ENCODE results near the gene SCML1.
A peak's percentile ranks its signal among the peaks of the same experiment; 100 is the strongest.

SCML1 gene

DNA sequence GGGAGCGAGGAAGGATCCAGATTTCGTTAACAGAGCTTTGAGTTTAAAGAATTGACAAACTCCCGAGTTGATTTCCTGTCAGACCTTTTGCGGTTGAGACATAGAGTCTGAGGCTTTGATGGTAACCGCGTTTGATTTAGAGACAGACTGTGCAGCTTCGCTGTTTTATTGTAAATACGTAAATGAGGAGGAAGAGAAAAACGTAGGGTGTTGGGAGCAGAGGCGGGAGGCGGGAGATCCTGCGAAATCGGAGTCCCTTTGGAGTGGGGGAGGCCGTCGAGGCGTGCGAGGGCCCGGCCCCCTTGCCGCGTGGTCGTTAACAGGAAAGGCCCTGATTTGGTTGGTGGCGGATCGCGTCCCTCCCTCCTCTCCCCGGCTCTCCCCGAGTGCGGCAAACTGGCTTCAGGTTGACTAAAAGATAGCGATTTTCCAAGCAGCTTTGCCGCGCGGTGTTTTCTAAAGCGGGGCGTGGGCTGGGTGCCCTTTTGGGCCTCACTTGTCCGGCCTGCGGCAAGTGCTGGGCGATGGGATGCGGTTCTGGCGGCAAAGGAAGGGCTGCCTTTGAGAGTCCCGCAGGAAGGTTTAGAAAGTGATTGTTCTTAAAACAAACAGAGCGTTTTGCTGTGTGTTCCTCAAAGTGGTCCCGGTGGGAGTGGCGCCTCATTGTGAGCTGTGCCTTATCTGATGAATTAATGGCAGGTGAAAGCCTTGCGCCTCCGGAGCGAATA, 857 bp downstream of the SCML1 start:
- peak overlapping the region; percentile 72 for H3K4me3 ChIP-seq (ENCODE audit: low read length)
- no peak for DNase-seq (ENCODE audit: low read depth)
- TF ChIP-seq, protein P1, sequence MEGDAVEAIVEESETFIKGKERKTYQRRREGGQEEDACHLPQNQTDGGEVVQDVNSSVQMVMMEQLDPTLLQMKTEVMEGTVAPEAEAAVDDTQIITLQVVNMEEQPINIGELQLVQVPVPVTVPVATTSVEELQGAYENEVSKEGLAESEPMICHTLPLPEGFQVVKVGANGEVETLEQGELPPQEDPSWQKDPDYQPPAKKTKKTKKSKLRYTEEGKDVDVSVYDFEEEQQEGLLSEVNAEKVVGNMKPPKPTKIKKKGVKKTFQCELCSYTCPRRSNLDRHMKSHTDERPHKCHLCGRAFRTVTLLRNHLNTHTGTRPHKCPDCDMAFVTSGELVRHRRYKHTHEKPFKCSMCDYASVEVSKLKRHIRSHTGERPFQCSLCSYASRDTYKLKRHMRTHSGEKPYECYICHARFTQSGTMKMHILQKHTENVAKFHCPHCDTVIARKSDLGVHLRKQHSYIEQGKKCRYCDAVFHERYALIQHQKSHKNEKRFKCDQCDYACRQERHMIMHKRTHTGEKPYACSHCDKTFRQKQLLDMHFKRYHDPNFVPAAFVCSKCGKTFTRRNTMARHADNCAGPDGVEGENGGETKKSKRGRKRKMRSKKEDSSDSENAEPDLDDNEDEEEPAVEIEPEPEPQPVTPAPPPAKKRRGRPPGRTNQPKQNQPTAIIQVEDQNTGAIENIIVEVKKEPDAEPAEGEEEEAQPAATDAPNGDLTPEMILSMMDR (conservative IDR thresholded peaks at IDR 0.05; ENCODE audit: low read depth, low read length), result no peak

DNA sequence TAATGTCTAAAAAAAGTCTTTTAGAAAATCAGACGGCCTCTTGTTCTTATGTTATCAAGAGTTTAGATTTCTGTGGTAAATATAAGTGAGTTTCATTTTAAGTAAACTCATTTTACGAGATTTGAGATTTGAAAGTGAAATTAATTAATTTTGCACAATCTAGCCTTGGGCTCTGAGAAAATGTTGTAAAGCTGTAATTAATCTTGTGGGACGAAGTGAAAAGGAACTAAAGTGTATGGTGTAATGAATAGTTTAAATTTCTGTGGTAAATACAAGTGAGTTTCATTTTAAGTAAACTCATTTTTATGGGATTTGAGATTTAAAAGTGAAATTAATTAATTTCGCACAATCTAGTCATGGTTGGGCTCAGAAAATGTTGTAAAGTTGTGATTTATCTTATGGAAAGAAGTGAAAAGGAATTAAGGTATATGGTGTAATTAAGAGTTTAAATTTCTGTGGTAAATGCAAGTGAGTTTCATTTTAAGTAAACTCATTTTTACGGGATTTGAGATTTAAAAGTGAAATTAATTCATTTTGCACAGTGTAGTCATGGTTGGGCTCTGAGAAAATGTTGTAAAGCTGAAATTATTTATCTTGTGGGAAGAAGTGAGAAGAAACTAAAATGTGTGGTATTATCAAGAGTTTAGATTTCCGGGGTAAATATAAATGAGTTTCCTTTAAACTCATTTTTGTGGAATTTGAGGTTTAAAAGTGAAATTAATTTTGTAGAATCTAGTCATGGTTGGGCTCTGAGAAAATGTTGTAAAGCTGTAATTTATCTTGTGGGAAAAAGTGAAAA, 1.6 kb downstream of the SCML1 start:
- H3K4me3 ChIP-seq (ENCODE audit: low read length), result peak overlapping the region; percentile 72

DNA sequence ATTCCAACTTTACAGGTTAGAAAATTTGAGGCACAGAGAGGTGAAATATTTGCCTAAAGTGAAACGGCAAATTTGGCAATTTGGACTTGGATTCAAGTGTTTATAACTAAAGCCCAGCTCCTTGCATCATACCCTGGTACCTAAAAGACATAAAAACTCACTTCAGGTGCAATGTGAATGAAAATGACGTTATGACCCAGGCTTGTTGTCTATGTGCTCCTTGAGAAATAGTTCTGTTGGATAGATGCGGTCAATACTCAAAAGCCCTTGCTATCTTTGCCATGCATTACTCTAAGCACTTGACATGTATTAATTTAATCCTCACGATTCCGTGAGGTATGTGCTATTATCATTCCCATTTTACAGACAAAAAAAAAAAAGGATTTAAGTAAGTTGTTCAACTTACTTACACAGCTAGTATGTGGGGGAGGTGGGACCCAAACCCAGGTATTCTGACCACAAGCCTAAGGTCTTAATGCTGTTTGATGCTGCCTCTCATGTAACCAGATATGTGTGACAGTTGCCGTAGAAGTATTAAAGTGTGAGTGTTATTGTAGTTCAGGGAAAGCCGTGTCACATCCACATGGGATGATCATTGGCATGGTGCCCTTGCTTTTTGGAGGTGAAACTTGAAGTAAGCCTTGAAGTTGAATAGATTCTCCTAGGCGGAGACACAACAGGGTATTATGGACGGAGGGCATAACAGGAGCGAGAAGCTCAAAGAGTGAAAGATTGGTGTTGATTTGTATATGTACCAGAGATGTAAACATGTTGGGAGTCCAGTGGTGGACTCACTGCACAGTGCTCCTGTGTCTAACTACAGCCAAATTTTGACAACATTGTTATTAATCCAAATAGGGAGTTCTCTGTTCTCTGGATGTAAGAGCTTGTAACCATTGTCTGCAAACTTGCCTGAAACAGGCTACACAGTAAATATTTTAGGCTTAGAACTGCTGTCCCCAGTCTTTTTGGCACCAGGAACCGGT, 3.1 kb downstream of the SCML1 start:
- DNase-seq (ENCODE audit: low read depth), result no peak
- H3K4me3 ChIP-seq (ENCODE audit: low read length), result no peak overlapping the region
- TF ChIP-seq, protein P1 (conservative IDR thresholded peaks at IDR 0.05; ENCODE audit: low read depth, low read length), result no peak

More for the DNA sequence above, 1.6 kb downstream of the SCML1 start:
- no peak for DNase-seq (ENCODE audit: low read depth)
- TF ChIP-seq, protein P1 (conservative IDR thresholded peaks at IDR 0.05; ENCODE audit: low read depth, low read length), result no peak

DNA sequence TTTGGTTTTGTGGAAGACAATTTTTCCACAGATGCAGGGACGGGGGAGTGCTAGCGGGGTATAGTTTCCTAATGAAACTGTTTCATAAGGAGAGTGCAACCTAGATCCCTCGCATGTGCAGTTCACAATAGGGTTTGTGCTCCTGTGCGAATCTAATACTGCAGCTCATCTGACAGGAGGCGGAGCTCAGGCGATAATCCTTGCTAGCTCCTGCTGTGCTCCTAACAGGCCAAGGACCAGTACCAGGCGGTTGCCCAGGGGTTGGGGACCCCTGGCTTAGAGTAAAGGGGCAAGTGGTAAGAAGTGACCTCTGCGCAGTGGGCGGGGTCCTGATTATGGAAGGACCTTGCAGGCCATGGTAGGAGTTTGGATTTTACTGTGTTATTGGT, 3.8 kb downstream of the SCML1 start:
- H3K4me3 ChIP-seq (ENCODE audit: low read length), result no peak overlapping the region
- DNase-seq (ENCODE audit: low read depth), result no peak
- TF ChIP-seq, protein P1 (conservative IDR thresholded peaks at IDR 0.05; ENCODE audit: low read depth, low read length), result no peak

DNA sequence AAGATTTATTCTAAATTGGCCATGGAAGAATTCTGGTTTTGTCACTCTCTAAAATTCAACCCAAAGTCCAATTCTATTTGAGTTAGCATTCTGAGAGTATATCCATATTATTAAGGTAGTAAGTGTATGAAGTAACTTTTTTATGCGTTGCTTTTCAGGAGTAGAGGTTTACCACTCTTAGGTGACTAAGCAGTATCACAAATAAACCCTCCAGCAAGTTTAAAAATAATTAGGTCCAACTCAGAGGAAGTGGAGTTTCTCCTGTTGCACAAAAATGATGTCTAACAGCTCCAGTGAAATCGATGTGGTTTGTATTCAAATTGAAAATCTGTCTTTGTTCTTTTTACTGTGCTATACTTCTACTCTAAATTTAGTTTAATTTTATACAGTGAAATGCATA, 6.6 kb downstream of the SCML1 start:
- DNase-seq (ENCODE audit: low read depth), result no peak
- TF ChIP-seq, protein P1 (conservative IDR thresholded peaks at IDR 0.05; ENCODE audit: low read depth, low read length), result no peak
- H3K4me3 ChIP-seq (ENCODE audit: low read length), result no peak overlapping the region

DNA sequence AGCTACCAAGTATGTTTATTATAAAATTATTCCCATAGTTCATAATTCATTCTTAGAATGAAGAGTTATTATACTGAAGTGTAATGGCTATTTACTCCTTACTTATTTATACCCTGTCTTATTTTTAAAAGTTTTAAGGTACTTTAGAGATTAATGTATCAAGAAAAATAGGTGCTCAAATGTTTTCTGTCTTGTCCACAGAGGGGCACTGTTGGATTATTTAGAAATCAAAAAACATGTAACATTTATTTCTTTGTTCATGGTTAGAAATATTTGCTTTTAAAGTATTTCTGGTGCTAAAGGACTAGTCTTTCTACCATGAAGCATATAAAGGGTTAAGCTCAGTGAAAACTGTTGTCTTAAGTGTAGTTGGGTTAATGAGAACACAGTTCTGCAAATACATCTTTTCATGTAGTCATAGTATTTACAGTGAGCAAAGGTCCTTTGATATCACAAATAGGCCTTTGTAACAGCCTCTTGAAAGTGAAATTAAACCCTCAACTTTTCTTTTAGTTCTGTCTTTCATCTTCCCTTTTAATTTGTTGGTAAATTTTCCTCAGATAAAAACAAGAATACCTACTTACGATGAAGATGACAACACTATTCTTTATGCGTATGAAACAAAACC, 7.7 kb downstream of the SCML1 start:
- H3K4me3 ChIP-seq (ENCODE audit: low read length), result no peak overlapping the region
- TF ChIP-seq, protein P1 (conservative IDR thresholded peaks at IDR 0.05; ENCODE audit: low read depth, low read length), result peak; percentile 26
- DNase-seq (ENCODE audit: low read depth), result no peak

Measured in retinal pigment epithelial cell (primary cell).